Mammary epithelial cell (primary cell): ENCODE results near the gene DGKQ.

ENCODE experiments used
- EZH2 ChIP-seq: IDR thresholded peaks from 2 replicates; pipeline ENCODE4 v1.6.1; 2012; ENCODE audit warnings: low read length, inconsistent platforms, borderline replicate concordance
- TF ChIP-seq, protein P1 (sequence below), 2 donors: IDR thresholded peaks in 1 of 2; conservative IDR thresholded peaks in 1 of 2; 2 replicates each; pipeline ENCODE4 v1.5.1; 2011 to 2012; ENCODE audit warnings: inconsistent platforms in 2 of 2, low read length in 2 of 2, mild to moderate bottlenecking in 2 of 2, control low read depth in 1 of 2, low read depth in 1 of 2; ENCODE audit not compliant: insufficient read depth in 1 of 2; ENCODE audit errors: extremely low read depth in 1 of 2

- TF ChIP-seq, protein P1, sequence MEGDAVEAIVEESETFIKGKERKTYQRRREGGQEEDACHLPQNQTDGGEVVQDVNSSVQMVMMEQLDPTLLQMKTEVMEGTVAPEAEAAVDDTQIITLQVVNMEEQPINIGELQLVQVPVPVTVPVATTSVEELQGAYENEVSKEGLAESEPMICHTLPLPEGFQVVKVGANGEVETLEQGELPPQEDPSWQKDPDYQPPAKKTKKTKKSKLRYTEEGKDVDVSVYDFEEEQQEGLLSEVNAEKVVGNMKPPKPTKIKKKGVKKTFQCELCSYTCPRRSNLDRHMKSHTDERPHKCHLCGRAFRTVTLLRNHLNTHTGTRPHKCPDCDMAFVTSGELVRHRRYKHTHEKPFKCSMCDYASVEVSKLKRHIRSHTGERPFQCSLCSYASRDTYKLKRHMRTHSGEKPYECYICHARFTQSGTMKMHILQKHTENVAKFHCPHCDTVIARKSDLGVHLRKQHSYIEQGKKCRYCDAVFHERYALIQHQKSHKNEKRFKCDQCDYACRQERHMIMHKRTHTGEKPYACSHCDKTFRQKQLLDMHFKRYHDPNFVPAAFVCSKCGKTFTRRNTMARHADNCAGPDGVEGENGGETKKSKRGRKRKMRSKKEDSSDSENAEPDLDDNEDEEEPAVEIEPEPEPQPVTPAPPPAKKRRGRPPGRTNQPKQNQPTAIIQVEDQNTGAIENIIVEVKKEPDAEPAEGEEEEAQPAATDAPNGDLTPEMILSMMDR (conservative IDR thresholded peaks at IDR 0.05 in 1 of 2, IDR thresholded peaks at IDR 0.05 in 1 of 2; ENCODE audit: extremely low read depth in 1 of 2, insufficient read depth in 1 of 2, low read depth in 1 of 2, low read length in 2 of 2) = no peak
- TF ChIP-seq EZH2 = no peak
Measured at GRCh38 chr4:990746-991367, 17.5 kb upstream of the DGKQ start.
